Measurements from ENCODE around the gene SHROOM4. TPM values are rescaled to one million over a fixed set of nuclear protein-coding genes. Genes with fewer than 3 reads are reported as not detected.
A peak's percentile ranks its signal among the peaks of the same experiment; 100 is the strongest.

Gene SHROOM4, protein sequence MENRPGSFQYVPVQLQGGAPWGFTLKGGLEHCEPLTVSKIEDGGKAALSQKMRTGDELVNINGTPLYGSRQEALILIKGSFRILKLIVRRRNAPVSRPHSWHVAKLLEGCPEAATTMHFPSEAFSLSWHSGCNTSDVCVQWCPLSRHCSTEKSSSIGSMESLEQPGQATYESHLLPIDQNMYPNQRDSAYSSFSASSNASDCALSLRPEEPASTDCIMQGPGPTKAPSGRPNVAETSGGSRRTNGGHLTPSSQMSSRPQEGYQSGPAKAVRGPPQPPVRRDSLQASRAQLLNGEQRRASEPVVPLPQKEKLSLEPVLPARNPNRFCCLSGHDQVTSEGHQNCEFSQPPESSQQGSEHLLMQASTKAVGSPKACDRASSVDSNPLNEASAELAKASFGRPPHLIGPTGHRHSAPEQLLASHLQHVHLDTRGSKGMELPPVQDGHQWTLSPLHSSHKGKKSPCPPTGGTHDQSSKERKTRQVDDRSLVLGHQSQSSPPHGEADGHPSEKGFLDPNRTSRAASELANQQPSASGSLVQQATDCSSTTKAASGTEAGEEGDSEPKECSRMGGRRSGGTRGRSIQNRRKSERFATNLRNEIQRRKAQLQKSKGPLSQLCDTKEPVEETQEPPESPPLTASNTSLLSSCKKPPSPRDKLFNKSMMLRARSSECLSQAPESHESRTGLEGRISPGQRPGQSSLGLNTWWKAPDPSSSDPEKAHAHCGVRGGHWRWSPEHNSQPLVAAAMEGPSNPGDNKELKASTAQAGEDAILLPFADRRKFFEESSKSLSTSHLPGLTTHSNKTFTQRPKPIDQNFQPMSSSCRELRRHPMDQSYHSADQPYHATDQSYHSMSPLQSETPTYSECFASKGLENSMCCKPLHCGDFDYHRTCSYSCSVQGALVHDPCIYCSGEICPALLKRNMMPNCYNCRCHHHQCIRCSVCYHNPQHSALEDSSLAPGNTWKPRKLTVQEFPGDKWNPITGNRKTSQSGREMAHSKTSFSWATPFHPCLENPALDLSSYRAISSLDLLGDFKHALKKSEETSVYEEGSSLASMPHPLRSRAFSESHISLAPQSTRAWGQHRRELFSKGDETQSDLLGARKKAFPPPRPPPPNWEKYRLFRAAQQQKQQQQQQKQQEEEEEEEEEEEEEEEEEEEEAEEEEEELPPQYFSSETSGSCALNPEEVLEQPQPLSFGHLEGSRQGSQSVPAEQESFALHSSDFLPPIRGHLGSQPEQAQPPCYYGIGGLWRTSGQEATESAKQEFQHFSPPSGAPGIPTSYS (N-terminal part only)
- total RNA-seq, result 10 to 100 TPM in 1 of 4 donors, 1 to 10 TPM in 3; 3.3 to 10.0 (median 8.9) TPM

DNA sequence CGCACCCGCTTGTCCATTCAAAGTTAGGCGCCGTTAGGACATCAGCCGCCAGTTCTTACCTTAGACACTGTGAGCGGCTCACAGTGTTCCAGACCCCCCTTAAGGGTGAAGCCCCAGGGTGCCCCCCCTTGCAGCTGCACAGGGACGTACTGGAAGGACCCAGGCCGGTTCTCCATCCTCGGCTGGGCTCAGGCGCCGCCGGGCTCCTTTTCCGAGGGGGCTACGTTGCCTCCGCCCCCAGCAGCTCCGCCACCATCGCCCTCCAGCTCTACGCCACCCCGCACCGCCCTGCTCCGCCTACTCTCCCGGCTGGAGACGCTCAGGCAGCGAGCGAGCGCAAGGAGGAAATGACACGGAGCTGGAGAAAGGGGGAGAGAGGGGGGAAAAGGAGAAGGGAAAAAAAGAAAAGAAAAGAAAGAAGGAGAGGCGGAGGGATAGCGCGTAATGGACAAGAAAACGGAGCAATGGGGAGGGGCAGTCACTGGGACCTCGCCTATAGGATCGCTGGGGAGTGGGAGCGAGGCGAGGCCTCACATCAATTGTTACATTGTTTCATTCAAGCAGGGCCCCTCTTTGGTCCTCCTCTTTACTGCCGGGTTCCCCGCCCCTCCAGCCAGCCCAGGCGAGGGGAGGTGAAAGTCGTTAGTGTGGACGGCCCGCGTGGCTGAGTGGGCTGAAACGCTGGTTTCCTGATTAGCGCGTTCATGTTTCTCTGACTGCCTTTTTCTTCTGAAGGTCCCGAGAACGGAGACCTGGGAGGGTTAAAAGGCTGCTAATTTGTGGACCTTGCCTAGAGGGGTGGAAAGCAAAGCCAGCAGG lies at the start of gene SHROOM4:
TSS of gene SHROOM4 (minus strand) at position 352 of the 819 bp plus-strand sequence. CDS start at position 176, 176 bp downstream.
- peak within 1 kb of the TSS; percentile 12 to 59 (median 43) for H3K4me3 ChIP-seq
- H3K27me3 ChIP-seq, result no peaks in the 10 kb centered on the region
- H3K36me3 ChIP-seq, result no peaks in the 10 kb centered on the region
- TF ChIP-seq, protein P1, sequence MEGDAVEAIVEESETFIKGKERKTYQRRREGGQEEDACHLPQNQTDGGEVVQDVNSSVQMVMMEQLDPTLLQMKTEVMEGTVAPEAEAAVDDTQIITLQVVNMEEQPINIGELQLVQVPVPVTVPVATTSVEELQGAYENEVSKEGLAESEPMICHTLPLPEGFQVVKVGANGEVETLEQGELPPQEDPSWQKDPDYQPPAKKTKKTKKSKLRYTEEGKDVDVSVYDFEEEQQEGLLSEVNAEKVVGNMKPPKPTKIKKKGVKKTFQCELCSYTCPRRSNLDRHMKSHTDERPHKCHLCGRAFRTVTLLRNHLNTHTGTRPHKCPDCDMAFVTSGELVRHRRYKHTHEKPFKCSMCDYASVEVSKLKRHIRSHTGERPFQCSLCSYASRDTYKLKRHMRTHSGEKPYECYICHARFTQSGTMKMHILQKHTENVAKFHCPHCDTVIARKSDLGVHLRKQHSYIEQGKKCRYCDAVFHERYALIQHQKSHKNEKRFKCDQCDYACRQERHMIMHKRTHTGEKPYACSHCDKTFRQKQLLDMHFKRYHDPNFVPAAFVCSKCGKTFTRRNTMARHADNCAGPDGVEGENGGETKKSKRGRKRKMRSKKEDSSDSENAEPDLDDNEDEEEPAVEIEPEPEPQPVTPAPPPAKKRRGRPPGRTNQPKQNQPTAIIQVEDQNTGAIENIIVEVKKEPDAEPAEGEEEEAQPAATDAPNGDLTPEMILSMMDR (IDR thresholded peaks at IDR 0.05), result no peak
- TF ChIP-seq POLR2A (IDR thresholded peaks at IDR 0.05), result no peak
- H3K4me1 ChIP-seq, result no peaks in the 10 kb centered on the region
- DNase-seq, result peak in 2 of 3 donors; percentile 48 to 58
- no peaks in the 10 kb centered on the region for H3K9me3 ChIP-seq
- peak within 1 kb of the TSS in 3 of 4 donors; percentile 22 to 77 (median 74) for H3K27ac ChIP-seq

DNA sequence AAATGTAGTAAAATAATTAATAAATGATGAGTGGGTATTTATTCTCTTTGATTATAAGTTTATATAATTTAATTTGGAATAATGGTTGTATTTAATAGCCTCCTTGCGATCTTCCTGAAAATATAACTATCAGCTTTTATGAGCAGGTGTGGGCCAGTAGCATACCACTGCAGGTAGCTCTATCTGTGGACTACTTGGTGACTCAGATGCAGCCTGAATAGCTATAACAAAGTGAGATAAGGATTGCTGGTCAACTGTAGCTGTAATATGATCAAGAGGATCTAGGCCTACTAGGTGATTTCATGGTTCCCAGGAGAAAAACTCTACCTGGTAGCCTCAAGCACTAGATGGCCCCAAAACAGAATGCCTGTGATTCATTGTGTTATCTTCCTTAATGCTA lies 49.5 kb upstream of the SHROOM4 start:
- no peak for DNase-seq
- H3K27me3 ChIP-seq, result no peaks in the 10 kb centered on the region
- TF ChIP-seq, protein P1 (IDR thresholded peaks at IDR 0.05), result no peak
- no peak for TF ChIP-seq POLR2A (IDR thresholded peaks at IDR 0.05)

DNA sequence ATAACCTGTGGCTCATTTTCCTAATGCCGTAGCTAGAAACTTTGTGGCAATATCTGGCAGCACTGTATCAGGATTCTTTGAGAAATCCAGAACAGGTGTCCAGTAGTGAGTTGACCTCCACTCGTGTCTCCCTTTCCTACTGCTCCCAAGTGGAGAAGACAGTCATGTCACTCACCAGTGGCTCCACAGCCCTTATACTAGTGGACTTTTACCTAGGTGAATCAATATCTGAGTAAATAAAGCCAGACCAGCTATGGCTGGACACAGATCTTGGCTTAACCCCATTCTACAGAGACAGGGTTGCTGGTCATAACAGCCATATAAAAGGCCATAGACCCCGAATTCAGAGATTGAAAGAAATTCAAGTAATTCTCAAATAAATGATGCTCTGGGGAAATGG lies 46.5 kb upstream of the SHROOM4 start:
- H3K27me3 ChIP-seq, result no peaks in the 10 kb centered on the region
- TF ChIP-seq POLR2A (IDR thresholded peaks at IDR 0.05), result no peak
- TF ChIP-seq, protein P1 (IDR thresholded peaks at IDR 0.05), result no peak
- DNase-seq, result no peak
- H3K36me3 ChIP-seq, result no peaks in the 10 kb centered on the region
- no peak overlapping the region for H3K4me3 ChIP-seq
- H3K27ac ChIP-seq, result no peak overlapping the region
- no peaks in the 10 kb centered on the region for H3K9me3 ChIP-seq
- no peaks in the 10 kb centered on the region for H3K4me1 ChIP-seq

More for the DNA sequence above, 49.5 kb upstream of the SHROOM4 start:
- Histone ChIP-seq H3K9me3 (no peaks in the 10 kb centered on the region), H3K4me1 (no peaks in the 10 kb centered on the region), H3K27ac (no peak overlapping the region), H3K4me3 (no peak overlapping the region), H3K36me3 (no peaks in the 10 kb centered on the region)

DNA sequence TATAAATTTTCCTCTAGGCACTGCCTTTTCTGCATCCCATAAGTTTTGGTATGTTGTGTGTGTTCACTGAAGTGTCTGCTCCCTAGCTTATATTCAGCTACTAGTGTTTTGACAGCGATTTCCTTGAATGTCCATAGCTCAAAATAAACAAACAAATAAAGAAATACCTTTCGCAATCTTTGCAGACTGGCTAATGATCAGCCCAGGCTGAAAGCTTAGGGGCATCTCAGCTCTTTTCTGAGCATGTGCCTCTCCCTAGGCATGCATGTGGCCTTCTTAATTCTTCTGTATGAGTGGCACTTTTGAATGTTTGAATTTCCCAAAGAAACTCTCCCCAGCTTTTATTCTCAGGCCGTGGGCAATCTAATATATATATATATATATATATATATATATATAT lies 44.6 kb upstream of the SHROOM4 start:
- DNase-seq, result no peak

More for the DNA sequence above, 44.6 kb upstream of the SHROOM4 start:
- Histone ChIP-seq H3K36me3 (no peaks in the 10 kb centered on the region), H3K27me3 (no peaks in the 10 kb centered on the region), H3K4me3 (no peak overlapping the region), H3K9me3 (no peaks in the 10 kb centered on the region), H3K4me1 (no peaks in the 10 kb centered on the region), H3K27ac (no peak overlapping the region)
- no peak for TF ChIP-seq POLR2A (IDR thresholded peaks at IDR 0.05)
- TF ChIP-seq, protein P1 (IDR thresholded peaks at IDR 0.05), result no peak

All from Peyer's patch (tissue), 4 donors.